SIG-M5 (cell line): ENCODE results near the gene NKX1-1.
"Not testable (repeated sequence)": the region's sequence is repeated elsewhere in the genome, so short reads cannot be mapped to it uniquely, and the experiment has no call there.

Experiments
- DNase-seq: peaks from one replicate; lab custom pipeline; 2025; lab: John Stamatoyannopoulos, UW

Gene NKX1-1

GRCh38 chr4:1406394-1406980 lies at the start of gene NKX1-1:
Gene NKX1-1, minus strand, starts transcription at chr4:1406442. Its CDS starts 0 bp downstream, at chr4:1406442.
- DNase-seq, result no peak

- no peak for DNase-seq
Observed at GRCh38 chr4:1453731-1454130, 47.5 kb upstream of the NKX1-1 start.

GRCh38 chr4:1452431-1453051 lies 46.3 kb upstream of the NKX1-1 start:
- no peak for DNase-seq

GRCh38 chr4:1451752-1452122 lies 45.5 kb upstream of the NKX1-1 start:
- DNase-seq, result no peak

- DNase-seq, result no peak
Observed at GRCh38 chr4:1451106-1451751, 45.0 kb upstream of the NKX1-1 start.

- DNase-seq, result no peak
Observed at GRCh38 chr4:1449833-1450741, 43.8 kb upstream of the NKX1-1 start.

- no peak for DNase-seq
Observed at GRCh38 chr4:1449475-1449832, 43.2 kb upstream of the NKX1-1 start.

- no peak for DNase-seq
Observed at GRCh38 chr4:1448589-1449420, 42.6 kb upstream of the NKX1-1 start.

GRCh38 chr4:1447676-1448588 lies 41.7 kb upstream of the NKX1-1 start:
- no peak for DNase-seq

GRCh38 chr4:1446502-1447386 lies 40.5 kb upstream of the NKX1-1 start:
- DNase-seq, result no peak

GRCh38 chr4:1445716-1446445 lies 39.6 kb upstream of the NKX1-1 start:
- DNase-seq, result no peak

- DNase-seq, result not testable (repeated sequence)
Observed at GRCh38 chr4:1443688-1444172, 37.5 kb upstream of the NKX1-1 start.

GRCh38 chr4:1427010-1427409 lies 20.8 kb upstream of the NKX1-1 start:
- DNase-seq, result no peak

- no peak for DNase-seq
Observed at GRCh38 chr4:1421657-1422056, 15.4 kb upstream of the NKX1-1 start.

GRCh38 chr4:1419708-1420107 lies 13.5 kb upstream of the NKX1-1 start:
- DNase-seq, result no peak

GRCh38 chr4:1418494-1419285 lies 12.4 kb upstream of the NKX1-1 start:
- DNase-seq, result no peak

GRCh38 chr4:1417522-1418390 lies 11.5 kb upstream of the NKX1-1 start:
- no peak for DNase-seq
